ENCODE data around the gene RRAGD. TPM values are rescaled to one million over a fixed set of nuclear protein-coding genes. Genes with fewer than 3 reads are reported as not detected.

RRAGD gene
- total and polyA plus RNA-seq, 2 experiments from 2014 or later = 7.0 to 20.1 TPM

DNA sequence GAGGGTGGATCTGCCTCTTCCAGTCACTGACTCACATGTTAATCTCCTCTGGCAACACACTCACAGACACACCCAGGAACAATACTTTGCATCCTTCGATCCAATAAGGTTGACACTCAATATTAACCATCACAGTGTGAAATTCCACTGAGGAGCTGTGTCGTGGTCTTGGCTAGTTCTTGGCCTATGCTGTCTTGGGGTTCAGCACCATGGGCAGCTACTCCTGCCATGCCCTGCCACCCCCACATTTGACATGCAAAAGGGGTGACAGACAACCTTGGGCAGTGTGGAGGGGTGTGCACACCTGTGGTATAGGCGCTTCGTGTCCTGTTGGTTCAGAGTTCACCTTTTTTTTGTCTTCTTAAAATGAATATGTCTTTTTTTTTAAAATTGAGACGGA, 46.6 kb upstream of the RRAGD start:
- ATAC-seq (peak; percentile 52; the same call in 2 of the 3 replicates), DNase-seq (ENCODE audit: low spot score) (peak; percentile 30)
- H3K79me2 ChIP-seq (replicated peaks; ENCODE audit: insufficient read depth) = no peaks in the 10 kb centered on the region
- H3F3A ChIP-seq (replicated peaks; ENCODE audit: low read depth) = no peaks in the 10 kb centered on the region
- no peaks in the 10 kb centered on the region for H3K4me1 ChIP-seq (ENCODE audit: insufficient read depth)
- no peak overlapping the region for H2AFZ ChIP-seq
- no peak overlapping the region for H3K4me3 ChIP-seq
- H3K36me3 Mint-ChIP-seq (ENCODE audit: low read depth) = no peaks in the 10 kb centered on the region
- H3K4me2 ChIP-seq = no peak overlapping the region
- no peaks in the 10 kb centered on the region for H3K27me3 ChIP-seq (ENCODE audit: insufficient read depth)
- H3K9me2 ChIP-seq (ENCODE audit: insufficient read depth) = no peaks in the 10 kb centered on the region; the same call in 1 of the 2 replicates
- no peaks in the 10 kb centered on the region for H3K36me3 ChIP-seq (ENCODE audit: insufficient read depth)
- no peaks in the 10 kb centered on the region for H3K9me3 Mint-ChIP-seq
- no peak overlapping the region for H3K27ac Mint-ChIP-seq
- H3K27me3 Mint-ChIP-seq (ENCODE audit: insufficient read depth, low read depth, poor library complexity) = peaks cover 1% of the 10 kb centered on the region
- H3K4me3 Mint-ChIP-seq = no peak overlapping the region
- H3K27ac ChIP-seq (ENCODE audit: low read depth) = no peak overlapping the region
- no peak for TF ChIP-seq EZH2 (IDR thresholded peaks at IDR 0.05; ENCODE audit: low read depth, unreplicated experiment)
- TF ChIP-seq, protein P1, sequence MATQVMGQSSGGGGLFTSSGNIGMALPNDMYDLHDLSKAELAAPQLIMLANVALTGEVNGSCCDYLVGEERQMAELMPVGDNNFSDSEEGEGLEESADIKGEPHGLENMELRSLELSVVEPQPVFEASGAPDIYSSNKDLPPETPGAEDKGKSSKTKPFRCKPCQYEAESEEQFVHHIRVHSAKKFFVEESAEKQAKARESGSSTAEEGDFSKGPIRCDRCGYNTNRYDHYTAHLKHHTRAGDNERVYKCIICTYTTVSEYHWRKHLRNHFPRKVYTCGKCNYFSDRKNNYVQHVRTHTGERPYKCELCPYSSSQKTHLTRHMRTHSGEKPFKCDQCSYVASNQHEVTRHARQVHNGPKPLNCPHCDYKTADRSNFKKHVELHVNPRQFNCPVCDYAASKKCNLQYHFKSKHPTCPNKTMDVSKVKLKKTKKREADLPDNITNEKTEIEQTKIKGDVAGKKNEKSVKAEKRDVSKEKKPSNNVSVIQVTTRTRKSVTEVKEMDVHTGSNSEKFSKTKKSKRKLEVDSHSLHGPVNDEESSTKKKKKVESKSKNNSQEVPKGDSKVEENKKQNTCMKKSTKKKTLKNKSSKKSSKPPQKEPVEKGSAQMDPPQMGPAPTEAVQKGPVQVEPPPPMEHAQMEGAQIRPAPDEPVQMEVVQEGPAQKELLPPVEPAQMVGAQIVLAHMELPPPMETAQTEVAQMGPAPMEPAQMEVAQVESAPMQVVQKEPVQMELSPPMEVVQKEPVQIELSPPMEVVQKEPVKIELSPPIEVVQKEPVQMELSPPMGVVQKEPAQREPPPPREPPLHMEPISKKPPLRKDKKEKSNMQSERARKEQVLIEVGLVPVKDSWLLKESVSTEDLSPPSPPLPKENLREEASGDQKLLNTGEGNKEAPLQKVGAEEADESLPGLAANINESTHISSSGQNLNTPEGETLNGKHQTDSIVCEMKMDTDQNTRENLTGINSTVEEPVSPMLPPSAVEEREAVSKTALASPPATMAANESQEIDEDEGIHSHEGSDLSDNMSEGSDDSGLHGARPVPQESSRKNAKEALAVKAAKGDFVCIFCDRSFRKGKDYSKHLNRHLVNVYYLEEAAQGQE (IDR thresholded peaks at IDR 0.05; ENCODE audit: unreplicated experiment) = peak; percentile 75
- peaks cover 4% of the 10 kb centered on the region; the same call in 2 of the 3 replicates for H3K4me1 Mint-ChIP-seq
- no peaks in the 10 kb centered on the region; the same call in 1 of the 2 replicates for H4K20me1 ChIP-seq (replicated peaks; ENCODE audit: insufficient read depth)

DNA sequence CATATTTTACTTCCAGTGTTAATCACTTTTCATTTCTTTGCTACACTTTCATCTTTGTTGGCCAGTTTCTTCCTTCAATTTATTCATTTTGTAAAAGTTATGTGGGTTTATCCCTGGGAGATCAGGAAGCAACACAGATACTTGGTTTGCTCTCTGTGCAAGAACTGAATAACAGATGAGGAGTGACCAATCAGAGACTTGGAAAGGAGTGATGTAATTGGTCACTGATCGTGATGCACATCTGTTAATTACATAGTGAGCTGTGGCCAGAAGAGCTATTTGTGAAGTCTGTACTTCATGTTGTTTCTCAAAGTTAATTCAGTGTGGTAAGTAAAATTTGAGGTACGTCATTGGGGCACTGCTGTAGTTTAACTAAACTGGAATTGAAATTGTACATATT, 42.2 kb upstream of the RRAGD start:
- Histone ChIP-seq H3K4me1 (ENCODE audit: insufficient read depth) (no peaks in the 10 kb centered on the region), H3K9me2 (ENCODE audit: insufficient read depth) (no peaks in the 10 kb centered on the region; the same call in 1 of the 2 replicates), H3K4me3 (no peak overlapping the region), H3K27me3 (ENCODE audit: insufficient read depth) (no peaks in the 10 kb centered on the region), H3K27ac (ENCODE audit: low read depth) (no peak overlapping the region), H3K36me3 (ENCODE audit: insufficient read depth) (no peaks in the 10 kb centered on the region), H3K4me2 (no peak overlapping the region), H3F3A (replicated peaks; ENCODE audit: low read depth) (no peaks in the 10 kb centered on the region), H3K79me2 (replicated peaks; ENCODE audit: insufficient read depth) (no peaks in the 10 kb centered on the region), H2AFZ (no peak overlapping the region), H4K20me1 (replicated peaks; ENCODE audit: insufficient read depth) (0 out of 2 replicates have a peak, but pooled peaks cover 4% of the 10 kb centered on the region)
- no peak overlapping the region for H3K27ac Mint-ChIP-seq
- no peaks in the 10 kb centered on the region for H3K36me3 Mint-ChIP-seq (ENCODE audit: low read depth)
- H3K4me3 Mint-ChIP-seq = no peak overlapping the region
- no peaks in the 10 kb centered on the region for H3K4me1 Mint-ChIP-seq
- no peak for DNase-seq (ENCODE audit: low spot score)
- no peak for ATAC-seq
- H3K9me3 Mint-ChIP-seq = no peaks in the 10 kb centered on the region
- no peaks in the 10 kb centered on the region for H3K27me3 Mint-ChIP-seq (ENCODE audit: insufficient read depth, low read depth, poor library complexity)
- TF ChIP-seq CREB1 (CRISPR knock-in tag; IDR thresholded peaks at IDR 0.05; ENCODE audit: low read depth) (no peak), ZNF331 (CRISPR knock-in tag; IDR thresholded peaks at IDR 0.05; ENCODE audit: low read depth) (no peak), POLR2AphosphoS5 (IDR thresholded peaks at IDR 0.05; ENCODE audit: low read depth) (no peak), STAT1 (IDR thresholded peaks at IDR 0.05; ENCODE audit: unreplicated experiment) (no peak), EZH2 (IDR thresholded peaks at IDR 0.05; ENCODE audit: low read depth, unreplicated experiment) (no peak), ZNF114 (CRISPR knock-in tag; IDR thresholded peaks at IDR 0.05) (no peak), NANOG (IDR thresholded peaks at IDR 0.05; ENCODE audit: borderline replicate concordance) (no peak), EZH2phosphoT487 (IDR thresholded peaks at IDR 0.05; ENCODE audit: unreplicated experiment) (no peak)
- TF ChIP-seq, protein P2, sequence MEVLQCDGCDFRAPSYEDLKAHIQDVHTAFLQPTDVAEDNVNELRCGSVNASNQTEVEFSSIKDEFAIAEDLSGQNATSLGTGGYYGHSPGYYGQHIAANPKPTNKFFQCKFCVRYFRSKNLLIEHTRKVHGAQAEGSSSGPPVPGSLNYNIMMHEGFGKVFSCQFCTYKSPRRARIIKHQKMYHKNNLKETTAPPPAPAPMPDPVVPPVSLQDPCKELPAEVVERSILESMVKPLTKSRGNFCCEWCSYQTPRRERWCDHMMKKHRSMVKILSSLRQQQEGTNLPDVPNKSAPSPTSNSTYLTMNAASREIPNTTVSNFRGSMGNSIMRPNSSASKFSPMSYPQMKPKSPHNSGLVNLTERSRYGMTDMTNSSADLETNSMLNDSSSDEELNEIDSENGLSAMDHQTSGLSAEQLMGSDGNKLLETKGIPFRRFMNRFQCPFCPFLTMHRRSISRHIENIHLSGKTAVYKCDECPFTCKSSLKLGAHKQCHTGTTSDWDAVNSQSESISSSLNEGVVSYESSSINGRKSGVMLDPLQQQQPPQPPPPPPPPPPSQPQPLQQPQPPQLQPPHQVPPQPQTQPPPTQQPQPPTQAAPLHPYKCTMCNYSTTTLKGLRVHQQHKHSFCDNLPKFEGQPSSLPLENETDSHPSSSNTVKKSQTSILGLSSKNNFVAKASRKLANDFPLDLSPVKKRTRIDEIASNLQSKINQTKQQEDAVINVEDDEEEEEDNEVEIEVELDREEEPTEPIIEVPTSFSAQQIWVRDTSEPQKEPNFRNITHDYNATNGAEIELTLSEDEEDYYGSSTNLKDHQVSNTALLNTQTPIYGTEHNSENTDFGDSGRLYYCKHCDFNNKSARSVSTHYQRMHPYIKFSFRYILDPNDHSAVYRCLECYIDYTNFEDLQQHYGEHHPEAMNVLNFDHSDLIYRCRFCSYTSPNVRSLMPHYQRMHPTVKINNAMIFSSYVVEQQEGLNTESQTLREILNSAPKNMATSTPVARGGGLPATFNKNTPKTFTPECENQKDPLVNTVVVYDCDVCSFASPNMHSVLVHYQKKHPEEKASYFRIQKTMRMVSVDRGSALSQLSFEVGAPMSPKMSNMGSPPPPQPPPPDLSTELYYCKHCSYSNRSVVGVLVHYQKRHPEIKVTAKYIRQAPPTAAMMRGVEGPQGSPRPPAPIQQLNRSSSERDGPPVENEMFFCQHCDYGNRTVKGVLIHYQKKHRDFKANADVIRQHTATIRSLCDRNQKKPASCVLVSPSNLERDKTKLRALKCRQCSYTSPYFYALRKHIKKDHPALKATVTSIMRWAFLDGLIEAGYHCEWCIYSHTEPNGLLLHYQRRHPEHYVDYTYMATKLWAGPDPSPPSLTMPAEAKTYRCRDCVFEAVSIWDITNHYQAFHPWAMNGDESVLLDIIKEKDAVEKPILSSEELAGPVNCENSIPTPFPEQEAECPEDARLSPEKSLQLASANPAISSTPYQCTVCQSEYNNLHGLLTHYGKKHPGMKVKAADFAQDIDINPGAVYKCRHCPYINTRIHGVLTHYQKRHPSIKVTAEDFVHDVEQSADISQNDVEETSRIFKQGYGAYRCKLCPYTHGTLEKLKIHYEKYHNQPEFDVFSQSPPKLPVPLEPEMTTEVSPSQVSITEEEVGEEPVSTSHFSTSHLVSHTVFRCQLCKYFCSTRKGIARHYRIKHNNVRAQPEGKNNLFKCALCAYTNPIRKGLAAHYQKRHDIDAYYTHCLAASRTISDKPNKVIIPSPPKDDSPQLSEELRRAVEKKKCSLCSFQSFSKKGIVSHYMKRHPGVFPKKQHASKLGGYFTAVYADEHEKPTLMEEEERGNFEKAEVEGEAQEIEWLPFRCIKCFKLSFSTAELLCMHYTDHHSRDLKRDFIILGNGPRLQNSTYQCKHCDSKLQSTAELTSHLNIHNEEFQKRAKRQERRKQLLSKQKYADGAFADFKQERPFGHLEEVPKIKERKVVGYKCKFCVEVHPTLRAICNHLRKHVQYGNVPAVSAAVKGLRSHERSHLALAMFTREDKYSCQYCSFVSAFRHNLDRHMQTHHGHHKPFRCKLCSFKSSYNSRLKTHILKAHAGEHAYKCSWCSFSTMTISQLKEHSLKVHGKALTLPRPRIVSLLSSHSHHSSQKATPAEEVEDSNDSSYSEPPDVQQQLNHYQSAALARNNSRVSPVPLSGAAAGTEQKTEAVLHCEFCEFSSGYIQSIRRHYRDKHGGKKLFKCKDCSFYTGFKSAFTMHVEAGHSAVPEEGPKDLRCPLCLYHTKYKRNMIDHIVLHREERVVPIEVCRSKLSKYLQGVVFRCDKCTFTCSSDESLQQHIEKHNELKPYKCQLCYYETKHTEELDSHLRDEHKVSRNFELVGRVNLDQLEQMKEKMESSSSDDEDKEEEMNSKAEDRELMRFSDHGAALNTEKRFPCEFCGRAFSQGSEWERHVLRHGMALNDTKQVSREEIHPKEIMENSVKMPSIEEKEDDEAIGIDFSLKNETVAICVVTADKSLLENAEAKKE (CRISPR knock-in tag; IDR thresholded peaks at IDR 0.05) = no peak
- TF ChIP-seq, protein P3, sequence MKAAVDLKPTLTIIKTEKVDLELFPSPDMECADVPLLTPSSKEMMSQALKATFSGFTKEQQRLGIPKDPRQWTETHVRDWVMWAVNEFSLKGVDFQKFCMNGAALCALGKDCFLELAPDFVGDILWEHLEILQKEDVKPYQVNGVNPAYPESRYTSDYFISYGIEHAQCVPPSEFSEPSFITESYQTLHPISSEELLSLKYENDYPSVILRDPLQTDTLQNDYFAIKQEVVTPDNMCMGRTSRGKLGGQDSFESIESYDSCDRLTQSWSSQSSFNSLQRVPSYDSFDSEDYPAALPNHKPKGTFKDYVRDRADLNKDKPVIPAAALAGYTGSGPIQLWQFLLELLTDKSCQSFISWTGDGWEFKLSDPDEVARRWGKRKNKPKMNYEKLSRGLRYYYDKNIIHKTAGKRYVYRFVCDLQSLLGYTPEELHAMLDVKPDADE (IDR thresholded peaks at IDR 0.05) = no peak
